ENCODE data around the gene ZIC4.

DNA sequence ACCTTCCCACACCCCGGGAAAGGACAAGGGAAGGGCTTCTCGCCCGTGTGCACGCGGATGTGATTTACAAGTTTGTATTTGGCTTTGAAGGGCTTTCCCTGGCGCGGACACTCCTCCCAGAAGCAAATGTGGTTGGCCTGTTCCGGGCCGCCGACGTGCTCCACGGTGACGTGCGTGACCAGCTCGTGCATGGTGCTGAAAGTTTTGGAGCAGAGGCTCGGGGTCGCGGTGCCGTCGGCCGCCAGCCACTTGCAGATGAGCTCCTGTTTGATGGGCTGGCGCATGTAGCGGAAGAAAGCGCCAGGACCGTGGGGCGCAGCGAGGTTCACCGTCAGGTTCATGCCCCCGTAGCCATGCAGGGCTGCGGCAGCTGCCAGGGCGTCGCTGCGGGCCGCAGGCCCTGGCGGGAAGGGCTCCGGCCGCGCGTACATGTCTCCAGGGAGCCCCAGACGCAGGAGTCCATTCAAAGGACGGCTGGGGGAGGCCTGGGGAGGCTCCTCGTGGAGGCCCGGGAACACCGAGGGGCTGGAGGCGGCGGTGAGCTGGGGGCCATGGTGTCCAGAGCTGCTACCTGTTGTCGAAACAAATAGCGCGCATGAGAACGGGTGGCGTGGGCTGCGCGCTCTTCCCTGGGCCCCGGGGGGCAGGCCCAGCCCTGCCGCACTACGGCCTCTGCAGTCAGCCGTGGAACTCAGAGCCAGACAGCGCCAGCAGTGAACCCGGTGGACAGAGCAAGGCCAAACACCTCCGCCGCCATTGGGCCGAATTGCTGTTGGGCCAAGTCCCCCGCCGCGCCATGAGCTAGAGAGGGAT is 10.2 kb downstream of the ZIC4 start:
- no peak for TF ChIP-seq POLR2A (IDR thresholded peaks at IDR 0.05)
- TF ChIP-seq POLR2AphosphoS5 (IDR thresholded peaks at IDR 0.05), result no peak
- TF ChIP-seq, protein P1, sequence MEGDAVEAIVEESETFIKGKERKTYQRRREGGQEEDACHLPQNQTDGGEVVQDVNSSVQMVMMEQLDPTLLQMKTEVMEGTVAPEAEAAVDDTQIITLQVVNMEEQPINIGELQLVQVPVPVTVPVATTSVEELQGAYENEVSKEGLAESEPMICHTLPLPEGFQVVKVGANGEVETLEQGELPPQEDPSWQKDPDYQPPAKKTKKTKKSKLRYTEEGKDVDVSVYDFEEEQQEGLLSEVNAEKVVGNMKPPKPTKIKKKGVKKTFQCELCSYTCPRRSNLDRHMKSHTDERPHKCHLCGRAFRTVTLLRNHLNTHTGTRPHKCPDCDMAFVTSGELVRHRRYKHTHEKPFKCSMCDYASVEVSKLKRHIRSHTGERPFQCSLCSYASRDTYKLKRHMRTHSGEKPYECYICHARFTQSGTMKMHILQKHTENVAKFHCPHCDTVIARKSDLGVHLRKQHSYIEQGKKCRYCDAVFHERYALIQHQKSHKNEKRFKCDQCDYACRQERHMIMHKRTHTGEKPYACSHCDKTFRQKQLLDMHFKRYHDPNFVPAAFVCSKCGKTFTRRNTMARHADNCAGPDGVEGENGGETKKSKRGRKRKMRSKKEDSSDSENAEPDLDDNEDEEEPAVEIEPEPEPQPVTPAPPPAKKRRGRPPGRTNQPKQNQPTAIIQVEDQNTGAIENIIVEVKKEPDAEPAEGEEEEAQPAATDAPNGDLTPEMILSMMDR (IDR thresholded peaks at IDR 0.05), result no peak
- TF ChIP-seq EP300 (IDR thresholded peaks at IDR 0.05), result no peak
